ENCODE data around the gene PRIMPOL.
"Not testable (repeated sequence)": the region's sequence is repeated elsewhere in the genome, so short reads cannot be mapped to it uniquely, and the experiment has no call there.

PRIMPOL gene

DNA sequence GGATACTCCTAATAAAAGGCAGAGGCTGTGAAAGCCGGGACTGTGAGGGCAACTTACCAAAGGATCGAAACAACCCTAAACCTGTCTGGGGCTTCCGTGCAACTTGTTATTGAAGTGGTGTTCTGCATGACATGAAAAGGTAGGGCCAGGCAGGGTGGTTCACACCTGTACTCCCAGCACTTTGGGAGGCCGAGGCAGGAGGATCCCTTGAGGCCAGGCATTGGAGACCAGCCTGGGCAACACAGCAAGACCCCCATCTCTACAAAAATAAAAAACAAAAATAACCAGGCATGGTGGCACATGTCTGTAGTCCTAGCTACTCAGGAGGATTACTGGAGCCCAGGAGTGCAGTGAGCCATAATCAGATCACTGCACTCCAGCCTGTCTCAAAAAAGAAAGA, 12.6 kb upstream of the PRIMPOL start:
- DNase-seq (ENCODE audit: low spot score), result no peak

DNA sequence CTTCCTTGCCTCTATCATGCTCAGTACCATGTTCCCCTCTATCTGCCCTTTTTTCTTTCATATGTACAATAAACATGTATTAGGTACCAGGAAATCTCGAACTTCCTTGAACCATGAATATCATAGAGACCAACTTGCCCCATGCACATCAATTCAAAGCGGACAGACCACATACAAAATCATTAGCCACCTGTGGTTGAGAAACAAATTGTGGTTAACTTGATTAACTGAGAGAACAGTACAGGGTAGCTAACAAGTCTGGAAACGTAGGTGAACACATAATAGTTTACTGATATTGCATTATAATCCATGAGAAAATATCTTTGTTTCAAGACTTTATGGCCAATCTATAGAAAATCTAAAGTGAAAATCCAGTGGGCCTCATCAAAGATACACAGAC, 8.5 kb upstream of the PRIMPOL start:
- DNase-seq (ENCODE audit: low spot score), result no peak

DNA sequence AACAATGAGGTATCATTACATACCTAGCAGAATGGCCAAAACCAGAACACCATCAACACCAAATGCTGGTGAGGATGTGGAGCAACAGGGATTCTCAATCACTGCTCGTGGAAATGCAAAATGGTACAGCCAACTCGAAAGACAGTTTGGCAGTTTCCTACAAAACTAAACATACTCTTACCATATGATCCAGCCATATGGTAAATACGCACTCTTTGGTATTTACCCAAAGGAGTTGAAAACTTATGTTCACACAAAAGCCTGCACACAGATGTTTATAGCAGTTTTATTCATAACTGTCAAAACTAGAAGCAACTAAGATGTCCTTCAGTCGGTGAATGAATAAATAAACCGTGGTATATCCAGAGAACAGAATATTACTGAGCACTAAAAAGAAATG, 8.1 kb upstream of the PRIMPOL start:
- no peak for DNase-seq (ENCODE audit: low spot score)

DNA sequence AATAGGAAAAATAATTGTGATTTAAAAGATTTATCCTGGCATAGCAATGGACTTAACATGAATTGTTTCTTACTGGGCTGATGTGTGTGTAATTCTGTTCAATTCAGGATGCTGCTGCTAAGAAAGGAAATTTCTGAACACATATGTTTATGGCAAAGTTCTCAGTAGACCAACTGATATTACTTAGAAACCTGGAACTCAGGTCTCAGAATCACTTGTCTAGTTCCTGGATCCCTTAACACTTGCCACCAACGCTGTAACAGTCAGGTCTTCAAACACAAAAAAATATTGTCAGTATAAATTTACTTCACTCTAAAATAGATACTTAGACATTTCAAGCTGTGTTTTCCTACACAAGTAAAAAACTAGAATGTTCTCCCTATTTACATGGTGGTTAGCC, 5.8 kb upstream of the PRIMPOL start:
- no peak for DNase-seq (ENCODE audit: low spot score)

DNA sequence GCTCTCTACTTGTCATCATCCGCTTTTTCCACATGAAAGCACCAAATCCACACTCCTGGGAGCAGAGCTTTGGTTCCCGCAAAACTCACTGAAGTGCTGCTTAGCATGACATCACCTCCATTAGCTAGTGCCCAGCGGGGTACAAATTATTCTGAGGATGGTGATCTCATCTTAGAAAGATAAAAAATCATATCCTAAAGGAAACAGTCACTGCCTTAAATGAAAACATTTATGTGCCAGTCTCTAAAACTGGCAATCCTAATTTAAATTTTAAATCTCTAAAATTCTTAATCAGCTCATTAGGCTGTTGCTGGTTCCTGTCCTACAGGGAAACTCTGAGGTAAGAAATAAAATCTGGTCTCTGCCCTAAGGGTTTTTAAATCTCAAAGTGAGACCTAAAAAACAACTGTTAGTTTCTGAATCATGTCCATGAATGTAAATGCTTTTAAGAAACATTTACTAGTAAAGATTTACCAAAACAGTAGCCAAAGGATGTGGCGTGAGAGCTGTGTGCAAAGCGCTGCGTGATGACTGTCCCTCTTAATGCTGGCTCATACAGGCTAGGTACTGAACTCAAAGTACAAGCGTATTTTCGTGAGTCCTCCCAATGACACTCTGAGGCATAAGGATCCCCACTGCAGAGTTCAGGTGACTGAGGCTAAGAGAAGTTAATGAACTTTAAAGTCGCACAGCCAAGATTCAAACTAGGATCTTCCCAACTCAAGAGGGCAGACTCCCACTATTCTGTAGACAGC, 4.8 kb upstream of the PRIMPOL start:
- DNase-seq (ENCODE audit: low spot score), result no peak

DNA sequence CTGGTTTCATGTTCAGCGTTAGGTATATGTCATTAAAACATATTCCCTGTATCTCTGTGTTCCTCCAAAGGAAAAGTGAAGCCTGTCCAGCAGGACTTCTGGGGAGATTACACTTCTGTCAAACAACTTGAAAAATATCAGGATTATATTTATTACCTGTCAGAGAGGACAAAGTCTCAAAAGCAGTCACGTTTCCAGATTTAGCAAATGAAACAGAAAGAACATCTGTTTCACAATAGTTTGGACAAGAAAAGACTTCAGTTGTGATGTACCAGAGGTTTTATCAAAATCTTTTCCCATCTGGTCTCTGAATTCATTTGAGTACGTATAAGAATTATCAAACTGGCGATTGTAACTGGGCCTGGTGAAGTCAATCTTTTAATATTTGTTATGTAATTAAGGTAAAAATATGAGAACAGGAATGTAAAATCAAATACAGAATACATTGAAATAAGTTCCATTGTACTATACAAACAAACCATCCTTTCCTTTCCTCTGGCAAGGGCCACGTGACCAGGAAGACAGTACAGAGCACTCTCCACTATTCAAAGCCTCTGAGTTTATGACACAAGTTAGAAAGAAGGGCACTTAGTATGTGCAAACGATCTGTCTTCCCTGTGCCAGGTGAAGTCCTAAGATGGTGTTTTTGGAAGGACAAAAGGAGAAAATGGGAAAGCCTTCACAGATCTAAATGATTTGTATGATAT, 3.5 kb upstream of the PRIMPOL start:
- DNase-seq (ENCODE audit: low spot score), result no peak

DNA sequence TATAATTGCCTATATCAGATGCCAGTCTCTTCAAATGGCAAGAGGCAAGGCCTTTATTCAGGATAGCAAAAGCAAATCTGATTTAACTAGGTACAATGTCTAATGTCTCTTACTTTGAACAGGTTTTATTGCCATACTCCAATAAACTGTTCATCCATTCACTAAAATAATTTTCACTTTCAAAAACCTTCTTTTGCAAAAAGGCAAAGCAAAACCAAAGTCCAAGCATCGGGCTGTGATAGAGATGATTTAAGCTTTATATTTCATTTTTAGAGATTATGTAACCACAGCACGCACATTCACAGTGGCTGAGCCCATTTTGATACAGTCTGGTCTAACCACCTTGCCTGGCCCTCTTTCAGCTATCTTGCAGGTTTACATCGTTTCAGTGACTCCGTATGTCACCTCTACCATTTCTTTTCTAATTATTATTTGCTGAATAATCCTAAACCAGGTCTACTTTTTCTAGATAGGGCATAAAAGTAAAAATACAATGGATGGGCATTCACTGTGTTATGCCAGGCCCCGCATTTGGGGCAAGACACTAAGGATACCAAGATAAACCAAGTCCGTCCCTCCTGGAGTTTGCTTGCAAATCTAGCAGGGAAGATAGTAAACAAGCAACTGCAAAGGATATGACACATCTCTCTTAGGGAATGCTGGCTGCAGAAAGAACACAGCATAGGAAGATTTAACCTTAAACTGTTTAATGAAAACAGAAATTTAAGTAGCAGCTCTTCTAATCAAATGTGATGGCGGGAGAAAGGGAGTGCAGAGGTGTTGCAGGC, 2.1 kb upstream of the PRIMPOL start:
- peak; percentile 40 for DNase-seq (ENCODE audit: low spot score)

DNA sequence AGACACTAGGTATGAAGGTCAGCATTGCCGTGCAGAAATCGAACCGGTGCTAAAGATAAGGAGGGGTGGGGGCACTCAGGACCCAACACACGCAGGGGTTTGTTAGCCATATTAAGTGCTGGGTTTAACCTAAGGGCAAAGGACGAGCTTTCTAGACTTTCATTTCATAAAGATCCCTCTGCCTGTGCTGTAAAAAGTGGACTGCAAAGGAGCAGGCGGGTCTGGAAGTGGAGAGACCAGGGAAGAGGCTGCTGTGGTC, 1.6 kb upstream of the PRIMPOL start:
- DNase-seq (ENCODE audit: low spot score), result no peak

DNA sequence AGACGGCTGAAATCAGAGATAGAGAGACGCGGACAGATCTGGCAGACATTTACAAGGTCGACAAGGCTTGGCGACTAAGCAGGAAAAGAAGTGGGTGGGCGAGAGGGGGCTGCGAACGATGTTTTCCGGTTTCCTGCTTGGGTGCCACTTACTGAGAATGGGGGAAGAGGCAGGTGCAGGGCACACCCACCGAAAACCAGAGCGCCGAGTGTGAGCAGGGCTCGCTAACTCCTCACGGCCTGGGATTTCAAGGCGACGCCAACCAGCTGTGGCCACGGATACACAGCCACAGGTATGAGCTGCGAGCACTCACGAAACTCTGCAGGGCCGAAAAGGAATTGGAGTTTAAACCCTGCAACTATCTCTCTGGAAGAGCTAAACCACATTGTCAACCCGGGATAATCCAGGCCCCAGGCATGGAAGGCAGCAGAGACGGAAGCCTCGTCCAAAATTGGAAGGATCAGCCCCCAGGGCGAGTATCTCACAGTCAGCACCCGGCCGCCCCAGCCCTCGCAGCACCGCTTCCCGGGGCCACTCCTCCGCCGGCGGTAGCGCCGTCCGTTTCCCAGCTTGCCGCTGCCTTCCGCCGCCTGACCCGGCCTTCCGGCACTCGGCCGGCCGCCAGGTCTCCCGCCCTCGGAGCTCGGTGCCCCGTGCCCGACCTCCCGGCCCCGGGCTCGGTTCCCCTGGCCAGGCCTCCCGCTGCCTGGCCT, 1.1 kb upstream of the PRIMPOL start:
- DNase-seq (ENCODE audit: low spot score), result peak; percentile 62

DNA sequence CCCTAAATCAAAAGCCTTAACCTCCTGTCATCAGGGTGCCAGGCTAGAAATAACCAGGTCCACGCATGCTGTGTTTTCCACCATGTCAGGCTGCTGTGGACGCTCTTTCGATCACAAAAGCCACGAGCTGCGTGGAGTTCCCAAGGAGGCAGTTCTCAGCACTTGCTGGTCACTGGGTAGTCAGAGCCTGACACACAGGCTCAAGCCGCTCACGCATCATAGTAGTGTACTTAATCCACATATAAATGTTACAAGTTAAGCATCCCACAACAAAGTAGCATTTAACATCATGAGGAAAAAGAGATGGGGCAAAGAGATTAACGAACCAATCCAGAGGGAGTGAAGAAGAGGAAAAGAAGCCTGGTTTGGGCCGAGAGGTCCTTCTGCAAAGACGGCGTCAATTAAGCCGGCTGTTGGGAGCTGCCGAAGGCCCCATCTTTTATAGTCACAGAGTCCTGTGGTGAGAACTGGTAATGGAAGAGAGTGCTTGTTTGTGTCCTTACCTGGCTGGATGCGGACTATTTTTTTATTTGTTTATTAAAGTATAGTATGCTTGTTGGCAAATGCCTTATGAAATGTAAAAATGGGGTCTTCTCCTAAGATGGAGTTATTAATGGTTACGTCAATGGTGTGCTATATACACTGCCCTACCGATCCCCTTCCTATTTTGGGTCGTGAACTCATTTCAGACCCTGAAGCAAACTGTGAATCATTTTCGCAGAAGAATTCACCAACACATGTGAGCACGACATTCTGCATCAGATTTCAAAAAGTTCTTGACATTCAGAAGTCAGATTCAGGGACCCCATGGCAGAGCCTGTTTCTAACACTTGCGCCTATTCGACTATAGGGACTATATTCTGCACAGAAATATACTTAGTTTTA, 675 bp downstream of the PRIMPOL start:
- no peak for DNase-seq (ENCODE audit: low spot score)

DNA sequence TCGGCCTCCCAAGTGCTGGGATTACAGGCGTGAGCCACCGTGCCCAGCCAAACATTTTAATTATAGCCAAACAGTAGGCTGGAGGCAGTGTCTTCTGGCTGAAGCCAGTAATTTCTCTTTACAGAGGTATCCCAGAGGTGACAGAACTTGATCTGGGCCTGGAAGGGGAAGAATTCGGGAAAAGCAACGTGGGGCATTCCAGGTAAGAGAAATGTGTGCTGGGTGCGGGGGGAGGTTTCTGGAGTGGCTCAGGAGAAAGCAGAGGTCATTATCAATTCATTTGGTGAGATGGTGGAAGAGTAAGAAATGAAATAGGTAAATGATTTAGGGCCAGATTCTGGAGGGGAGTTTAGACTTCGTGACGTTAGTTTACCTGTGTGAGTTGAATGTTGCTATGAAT, 2.4 kb downstream of the PRIMPOL start:
- no peak for DNase-seq (ENCODE audit: low spot score)

DNA sequence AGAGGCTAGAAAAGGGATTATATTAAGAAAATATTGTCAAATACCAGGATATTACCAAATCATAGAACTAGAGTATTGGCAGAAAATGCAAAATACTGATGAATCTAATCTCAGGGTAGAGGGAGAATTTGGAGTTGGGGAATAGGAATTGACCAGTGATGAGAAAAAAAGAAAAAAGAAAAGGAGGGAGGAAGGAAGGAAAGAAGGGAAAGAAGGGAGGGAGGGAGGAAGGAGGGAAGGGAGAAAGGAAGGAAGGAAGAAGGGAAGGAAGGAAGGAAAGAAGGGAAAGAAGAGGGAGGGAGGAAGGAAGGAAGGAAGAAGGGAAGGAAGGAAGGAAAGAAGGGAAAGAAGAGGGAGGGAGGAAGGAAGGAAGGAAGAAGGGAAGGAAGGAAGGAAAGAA, 3.1 kb downstream of the PRIMPOL start:
- DNase-seq (ENCODE audit: low spot score), result not testable (repeated sequence)

DNA sequence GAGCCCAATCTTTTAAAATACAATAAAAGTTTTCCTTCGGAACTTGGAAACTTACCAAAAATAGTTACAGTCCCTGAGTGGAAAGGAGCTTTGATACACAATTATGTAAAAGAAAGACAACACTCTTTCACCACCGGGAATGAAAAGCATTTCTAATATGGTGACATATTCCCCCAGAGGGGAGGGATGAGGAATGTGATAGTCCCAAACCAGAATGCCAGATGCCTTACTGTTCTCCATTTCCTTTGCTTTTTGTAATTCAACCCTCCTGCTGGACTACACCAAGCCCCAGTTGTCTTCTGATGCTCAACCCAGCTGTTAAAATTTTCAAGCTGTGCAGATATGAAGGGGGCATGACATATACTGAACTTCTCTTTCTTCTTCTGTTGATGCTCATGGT, 4.1 kb downstream of the PRIMPOL start:
- DNase-seq (ENCODE audit: low spot score), result no peak

DNA sequence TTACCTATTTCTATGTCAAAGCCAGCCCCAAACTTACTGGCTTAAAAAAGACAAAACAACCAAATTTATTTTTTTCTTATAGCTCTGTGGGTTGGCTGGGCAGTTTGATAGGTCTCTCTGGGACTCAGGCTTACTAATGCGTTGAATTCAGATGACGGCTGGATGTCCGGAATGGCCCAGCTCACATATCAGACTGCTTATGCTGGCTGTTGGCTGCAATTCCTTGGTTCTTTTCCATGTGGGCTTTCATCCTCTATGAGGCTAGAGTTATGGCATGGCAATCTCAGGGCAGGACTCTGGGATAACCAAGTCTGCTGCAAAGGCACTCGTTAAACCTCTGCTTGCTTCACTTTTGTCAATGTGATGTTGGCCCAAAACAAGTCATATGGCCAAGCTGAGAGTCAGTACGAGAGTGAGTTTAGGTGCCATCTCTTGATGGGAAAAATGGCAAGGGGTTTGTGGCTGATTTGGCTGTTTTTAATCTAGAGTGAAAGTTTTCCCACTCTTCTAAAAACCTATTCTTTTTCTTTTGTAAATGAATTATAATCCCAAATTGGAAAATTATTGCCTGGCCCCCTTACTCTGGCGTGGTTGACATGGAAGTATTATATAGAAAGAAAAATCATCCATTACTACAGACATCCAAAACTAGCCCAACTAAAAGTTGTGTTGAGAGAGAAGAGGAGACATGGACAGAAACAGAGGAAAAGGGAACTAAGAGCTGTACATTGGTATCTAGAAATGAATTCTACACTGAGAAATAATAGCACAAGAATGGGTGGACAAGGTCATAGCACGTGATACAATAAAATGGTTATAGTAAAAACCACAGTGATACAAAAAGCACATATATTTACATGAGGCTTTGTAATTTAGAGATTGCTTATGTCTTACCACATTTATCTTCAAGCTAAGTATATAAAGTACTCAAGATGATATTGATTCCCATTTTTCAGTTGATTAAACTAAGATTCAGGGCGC, 6.6 kb downstream of the PRIMPOL start:
- no peak for DNase-seq (ENCODE audit: low spot score)

DNA sequence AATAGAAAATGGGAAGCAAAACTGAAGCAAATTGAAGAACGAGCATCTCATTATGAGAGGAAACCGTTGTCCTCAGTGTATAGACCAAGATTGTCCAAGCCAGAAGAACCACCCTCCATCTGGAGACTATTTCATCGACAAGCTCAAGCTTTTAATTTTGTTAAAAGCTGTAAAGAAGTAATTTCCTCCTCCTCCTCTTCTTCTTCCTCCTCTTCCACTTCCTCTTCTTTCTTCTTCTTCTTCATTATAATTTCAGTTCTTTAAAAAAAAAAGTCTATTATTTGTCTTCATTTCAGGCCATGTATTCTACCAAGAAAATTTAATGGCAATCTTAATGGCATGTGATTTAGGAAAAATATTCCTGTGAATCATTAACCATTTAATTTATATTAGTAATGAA, 7.6 kb downstream of the PRIMPOL start:
- no peak for DNase-seq (ENCODE audit: low spot score)

DNA sequence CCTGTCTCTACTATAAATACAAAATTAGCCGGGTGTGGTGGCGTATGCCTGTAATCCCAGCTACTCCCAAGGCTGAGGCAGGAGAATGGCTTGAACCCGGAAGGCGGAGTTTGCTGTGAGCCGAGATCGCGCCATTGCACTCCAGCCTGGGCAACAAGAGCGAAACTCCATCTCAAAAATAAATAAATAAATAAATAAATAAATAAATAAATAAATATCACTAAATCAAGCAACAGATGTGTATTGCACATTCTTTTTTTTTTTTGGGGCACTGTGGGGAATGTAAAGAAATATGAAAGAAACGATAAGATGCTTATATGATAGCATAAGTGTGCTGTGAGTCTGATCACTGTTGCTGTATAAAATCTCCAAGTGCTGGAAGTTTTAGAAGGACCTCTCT, 8.3 kb downstream of the PRIMPOL start:
- DNase-seq (ENCODE audit: low spot score), result not testable (repeated sequence)

DNA sequence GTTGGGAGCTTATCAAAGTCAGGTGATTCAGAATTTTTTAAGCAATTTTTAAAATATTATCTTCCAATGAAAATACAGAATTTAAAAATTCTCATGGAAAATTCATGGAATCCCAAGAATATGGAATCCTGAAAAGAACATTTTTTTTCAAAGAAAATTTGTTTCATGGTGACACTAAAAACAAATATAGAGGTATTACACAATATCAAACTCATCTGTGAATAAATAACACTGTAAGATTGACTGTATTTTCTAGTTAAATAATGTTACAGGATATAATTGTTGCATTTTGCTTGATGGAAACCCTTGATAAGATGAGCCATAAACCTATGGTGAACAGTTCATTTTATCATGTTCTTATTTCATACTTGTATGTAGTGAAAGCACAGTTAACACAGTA, 11.4 kb downstream of the PRIMPOL start:
- DNase-seq (ENCODE audit: low spot score), result no peak

DNA sequence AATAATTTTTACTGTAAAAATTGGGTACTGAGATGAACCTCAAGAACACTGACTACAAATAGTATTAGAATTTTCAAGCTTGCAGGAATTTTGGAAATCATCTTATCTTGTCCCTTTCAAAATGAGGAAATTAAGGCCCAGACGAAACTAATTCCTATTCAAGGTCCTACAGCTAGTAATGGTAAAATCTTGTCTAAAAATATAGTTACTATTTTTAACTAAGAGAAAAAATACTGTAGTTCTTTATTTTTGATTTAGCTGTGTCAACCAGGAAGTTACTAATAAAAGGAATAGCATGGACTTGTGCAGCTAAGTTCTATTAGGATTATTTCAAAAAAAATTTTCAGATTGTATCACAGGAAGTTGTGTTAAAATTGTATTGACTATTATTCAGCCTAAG, 12.7 kb downstream of the PRIMPOL start:
- no peak for DNase-seq (ENCODE audit: low spot score)

DNA sequence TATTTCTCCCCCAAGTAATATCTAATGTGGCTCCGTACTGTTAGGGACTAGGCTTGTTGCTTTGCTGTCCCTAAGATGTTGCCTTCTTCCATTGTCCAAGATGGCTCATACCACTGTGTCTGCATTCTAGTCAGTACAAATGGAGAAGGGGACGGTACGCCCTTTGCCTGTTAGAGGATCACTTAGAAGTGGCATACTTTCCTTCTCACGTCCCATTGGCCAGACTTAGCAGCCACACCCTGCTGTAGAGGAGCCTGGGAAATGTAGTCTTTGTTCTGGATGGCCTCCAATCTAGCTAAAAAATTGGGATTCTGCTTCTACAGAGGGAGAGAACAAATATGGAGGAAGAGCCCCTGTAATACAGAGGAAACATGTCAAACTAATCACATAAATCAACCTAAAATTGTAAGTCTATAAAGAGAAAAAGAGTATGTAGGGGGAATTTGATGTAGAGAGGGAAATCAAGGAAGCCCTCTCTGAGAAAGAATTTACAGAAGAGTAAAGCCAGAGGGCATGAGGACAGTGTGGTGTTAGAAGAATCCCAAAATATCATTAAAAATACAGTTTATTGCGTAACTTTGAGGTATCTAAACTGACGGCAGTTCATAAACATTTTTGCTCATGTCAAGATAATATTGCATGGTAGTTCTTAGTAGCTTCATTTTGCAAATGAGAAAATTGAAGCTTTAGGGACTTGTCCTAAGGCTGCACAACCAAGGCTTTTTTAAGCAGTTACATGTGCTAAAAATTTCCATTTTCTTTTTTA, 15.1 kb downstream of the PRIMPOL start:
- DNase-seq (ENCODE audit: low spot score), result peak; percentile 29

DNA sequence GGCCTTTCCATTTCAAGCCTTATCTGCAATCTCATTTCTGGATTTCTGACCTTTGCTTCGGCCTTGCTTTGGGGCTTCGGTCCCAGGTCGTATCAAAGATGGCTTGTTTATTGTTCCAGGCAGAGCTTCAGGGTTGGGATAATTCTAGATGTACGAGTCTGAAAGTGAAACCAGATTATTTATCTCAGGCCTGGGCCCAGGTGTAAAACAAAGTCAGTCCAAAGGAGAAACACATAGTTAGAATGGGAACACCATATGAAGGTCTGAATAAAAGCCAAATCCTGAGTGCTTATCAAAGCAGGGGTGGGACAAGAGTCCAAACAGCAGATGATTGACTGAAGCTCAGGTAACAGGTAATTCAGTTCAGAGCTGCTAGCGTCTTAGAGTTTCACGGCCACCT, 17.1 kb downstream of the PRIMPOL start:
- no peak for DNase-seq (ENCODE audit: low spot score)

Data from hematopoietic multipotent progenitor cell treated with erythropoietin and hydrocortisone succinate and interleukin-3 and kit ligand, for 17 days (in vitro differentiated cells).